ENCODE results near the gene RASAL3. TPM values are rescaled to one million over a fixed set of nuclear protein-coding genes. Genes with fewer than 3 reads are reported as not detected.

RASAL3 gene
- total RNA-seq, 1 experiment from 2014 or later = 1.9 TPM

DNA sequence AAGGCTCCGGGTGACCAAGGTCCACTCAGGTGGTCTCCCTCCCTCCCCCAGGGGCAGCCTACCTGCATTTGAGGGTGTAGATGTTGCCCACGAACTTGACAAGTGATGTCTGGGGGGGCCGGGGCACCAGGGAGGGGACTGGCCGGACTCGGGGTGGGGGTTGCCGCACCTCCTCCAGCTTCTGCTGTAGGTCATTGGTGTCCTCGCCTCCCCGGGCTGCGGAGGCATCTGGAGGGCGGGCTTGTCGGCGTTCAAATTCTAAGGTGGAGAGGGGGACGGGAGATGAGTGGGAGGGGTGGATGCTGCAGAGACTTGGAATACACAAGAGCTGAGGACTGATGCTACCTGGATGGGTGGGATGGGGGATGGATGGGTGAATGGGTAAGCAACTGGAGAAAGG lies 40.2 kb downstream of the RASAL3 start:
- no peak overlapping the region for H3K4me3 Mint-ChIP-seq
- Histone ChIP-seq H2BK120ac (ENCODE audit: low read depth, low read length, poor library complexity, severe bottlenecking) (no peak overlapping the region), H3K56ac (ENCODE audit: insufficient read length, low read depth, low read length) (no peak overlapping the region), H4K20me1 (ENCODE audit: control insufficient read depth, insufficient read depth, insufficient read length) (no peaks in the 10 kb centered on the region), H2BK20ac (ENCODE audit: low read depth, low read length, poor library complexity, severe bottlenecking) (no peak overlapping the region), H3K4ac (ENCODE audit: low read depth, low read length) (no peak overlapping the region), H2AFZ (ENCODE audit: low read length) (no peak overlapping the region), H3K9ac (ENCODE audit: extremely low read depth, insufficient read length, low read length) (no peak overlapping the region), H3K14ac (ENCODE audit: insufficient read depth, low read length) (no peak overlapping the region), H3K4me2 (ENCODE audit: insufficient read depth, insufficient read length, low read length) (no peak overlapping the region), H3K27ac (ENCODE audit: insufficient read length, low read depth, low read length) (no peak overlapping the region), H2BK12ac (ENCODE audit: insufficient read length, low read depth, low read length) (no peak overlapping the region), H3K79me2 (ENCODE audit: insufficient read depth, low read length) (no peaks in the 10 kb centered on the region), H3K23me2 (ENCODE audit: insufficient read length, low read depth, low read length, poor library complexity, severe bottlenecking) (no peaks in the 10 kb centered on the region), H3K79me1 (ENCODE audit: insufficient read depth, low read depth, low read length, poor library complexity, severe bottlenecking) (peaks cover 6% of the 10 kb centered on the region), H3K23ac (ENCODE audit: insufficient read length, low read depth, low read length) (no peak overlapping the region), H3K27me3 (ENCODE audit: insufficient read depth, low read length) (no peaks in the 10 kb centered on the region), H4K8ac (replicated peaks; ENCODE audit: insufficient read length, low read depth, low read length) (no peak overlapping the region), H3K4me1 (ENCODE audit: insufficient read depth, low read length) (no peaks in the 10 kb centered on the region), H3K18ac (ENCODE audit: insufficient read length, low read depth, low read length) (no peak overlapping the region), H4K91ac (ENCODE audit: insufficient read length, low read depth, low read length) (no peak overlapping the region), H3K9me3 (ENCODE audit: control insufficient read depth, low read depth, low read length) (no peaks in the 10 kb centered on the region), H3T11ph (ENCODE audit: low read length) (no peak overlapping the region), H2BK15ac (ENCODE audit: low read depth, low read length) (no peak overlapping the region), H2BK5ac (ENCODE audit: insufficient read length, low read length) (no peak overlapping the region), H2AK5ac (ENCODE audit: insufficient read length, low read length) (no peak overlapping the region), H4K5ac (ENCODE audit: insufficient read length, low read depth, low read length) (no peak overlapping the region)
- TF ChIP-seq, protein P1, sequence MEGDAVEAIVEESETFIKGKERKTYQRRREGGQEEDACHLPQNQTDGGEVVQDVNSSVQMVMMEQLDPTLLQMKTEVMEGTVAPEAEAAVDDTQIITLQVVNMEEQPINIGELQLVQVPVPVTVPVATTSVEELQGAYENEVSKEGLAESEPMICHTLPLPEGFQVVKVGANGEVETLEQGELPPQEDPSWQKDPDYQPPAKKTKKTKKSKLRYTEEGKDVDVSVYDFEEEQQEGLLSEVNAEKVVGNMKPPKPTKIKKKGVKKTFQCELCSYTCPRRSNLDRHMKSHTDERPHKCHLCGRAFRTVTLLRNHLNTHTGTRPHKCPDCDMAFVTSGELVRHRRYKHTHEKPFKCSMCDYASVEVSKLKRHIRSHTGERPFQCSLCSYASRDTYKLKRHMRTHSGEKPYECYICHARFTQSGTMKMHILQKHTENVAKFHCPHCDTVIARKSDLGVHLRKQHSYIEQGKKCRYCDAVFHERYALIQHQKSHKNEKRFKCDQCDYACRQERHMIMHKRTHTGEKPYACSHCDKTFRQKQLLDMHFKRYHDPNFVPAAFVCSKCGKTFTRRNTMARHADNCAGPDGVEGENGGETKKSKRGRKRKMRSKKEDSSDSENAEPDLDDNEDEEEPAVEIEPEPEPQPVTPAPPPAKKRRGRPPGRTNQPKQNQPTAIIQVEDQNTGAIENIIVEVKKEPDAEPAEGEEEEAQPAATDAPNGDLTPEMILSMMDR (conservative IDR thresholded peaks at IDR 0.05) = no peak
- H3K4me1 Mint-ChIP-seq = peaks cover 0 to 5% of the 10 kb centered on the region in 2 experiments; a peak in 3 of 4 replicates
- peaks cover 0 to 3% of the 10 kb centered on the region in 2 experiments; a peak in 2 of 5 replicates for H3K9me3 Mint-ChIP-seq
- H3K27ac Mint-ChIP-seq = no peak overlapping the region
- no peaks in the 10 kb centered on the region for H3K27me3 Mint-ChIP-seq (ENCODE audit: low read depth)
- DNase-seq = no peak
- H3K36me3 Mint-ChIP-seq (ENCODE audit: insufficient read depth in 1 of 3, low read depth in 3 of 3) = peaks cover 34 to 48% (median 46%) of the 10 kb centered on the region in 3 experiments
- no CpG with 5 or more reads among the region's 13 CpGs for WGBS (ENCODE audit: extremely low coverage, insufficient read length, low lambda C conversion rate)
